HepG2 (cell line): Measurements from ENCODE around the gene ADPRS. TPM values are rescaled to one million over a fixed set of nuclear protein-coding genes. Genes with fewer than 3 reads are reported as not detected.

ENCODE experiments used
- ATAC-seq: fragments of 200-7000 bp; cut with Tn5 transposase; 3 replicates; pipeline ENCODE4 v1.9.1; 2020; ENCODE audit warnings: mild to moderate bottlenecking, moderate library complexity
- BruUV-seq: library from RNA; stranded (reverse); fragments of 400-500 nt; replicated peaks from 2 replicates; lab custom pipeline; 2021; lab: Mats Ljungman, UMichigan
- CTCF ChIA-PET: fragments of 300-600 bp; formaldehyde crosslinking; extraction: SDS; loops from one replicate; lab custom pipeline; 2021; ENCODE audit warnings: low total read pairs, inconsistent platforms, low intra/inter-chr PET ratio; lab: Yijun Ruan, JAX
- POLR2A ChIA-PET: fragments of 350-600 bp; sonication (Branson Sonifier 250); formaldehyde crosslinking; loops from one replicate; lab custom pipeline; 2020; ENCODE audit warnings: antibody characterized with exemption, inconsistent platforms; lab: Yijun Ruan, JAX
- DNase-seq: peaks from one replicate; pipeline ENCODE4 v3.0.0-alpha.2; 2015; ENCODE audit warnings: low spot score
- FAIRE-seq: peaks from 3 replicates; lab custom pipeline; 2011; peaks lifted over from hg19 to GRCh38; lab: Jason Lieb, UNC
- H2AFZ ChIP-seq: one replicate; pipeline ENCODE4 v1.6.1; 2011; ENCODE audit warnings: low read length, inconsistent platforms
- H3K27ac ChIP-seq: fragments of 300-600 bp; 3 replicates; pipeline ENCODE4 v1.8.0; 2011; ENCODE audit warnings: mixed run types, mild to moderate bottlenecking, mixed read lengths, low read length, inconsistent platforms; ENCODE audit not compliant: insufficient read depth; ENCODE audit errors: extremely low read length
- H3K27me3 ChIP-seq, 2 experiments: fragments of 200-600 bp in 1 of 2; 2 replicates in 1 of 2; 3 replicates in 1 of 2; pipeline versions ENCODE4 v1.6.0 to v1.8.0; 2011; ENCODE audit warnings: low read length in 2 of 2, mild to moderate bottlenecking in 2 of 2, moderate library complexity in 2 of 2, inconsistent platforms in 1 of 2; ENCODE audit not compliant: insufficient read depth in 2 of 2, control insufficient read depth in 1 of 2
- H3K36me3 ChIP-seq, 2 experiments: fragments of 200-600 bp in 1 of 2; replicated peaks in 1 of 2; 2 replicates in 1 of 2; 3 replicates in 1 of 2; pipeline versions ENCODE4 v1.5.1 to v1.8.0; 2011; ENCODE audit warnings: low read length in 2 of 2, inconsistent platforms in 1 of 2; ENCODE audit not compliant: insufficient read depth in 2 of 2, control insufficient read depth in 1 of 2
- H3K4me1 ChIP-seq: 2 replicates; pipeline ENCODE4 v1.5.1; 2012; ENCODE audit warnings: low read length, inconsistent platforms; ENCODE audit not compliant: insufficient read depth
- H3K4me2 ChIP-seq: 2 replicates; pipeline ENCODE4 v1.6.0; 2011; ENCODE audit warnings: low read depth, low read length, inconsistent platforms
- H3K4me3 ChIP-seq, 3 experiments: fragments of 200-600 bp in 1 of 3; sonication (generic), shearing (Covaris generic) in 1 of 3; replicated peaks in 1 of 3; 2 replicates each; pipeline ENCODE4 v1.5.1; 2011 to 2016; ENCODE audit warnings: low read length in 3 of 3, inconsistent platforms in 2 of 3, low read depth in 2 of 3, mild to moderate bottlenecking in 2 of 3, control low read depth in 1 of 3, mixed read lengths in 1 of 3; ENCODE audit not compliant: insufficient read depth in 1 of 3
- H3K79me2 ChIP-seq: one replicate; pipeline ENCODE4 v1.6.1; 2011; ENCODE audit warnings: low read length, inconsistent platforms; ENCODE audit not compliant: insufficient read depth
- H3K9ac ChIP-seq: 2 replicates; pipeline ENCODE4 v1.6.0; 2011; ENCODE audit warnings: mild to moderate bottlenecking, low read depth, low read length, inconsistent platforms; ENCODE audit not compliant: insufficient read depth
- H3K9me3 ChIP-seq: 2 replicates; pipeline ENCODE4 v1.5.1; 2012; ENCODE audit warnings: mild to moderate bottlenecking, low read length
- H4K20me1 ChIP-seq: 2 replicates; pipeline ENCODE4 v1.6.0; 2011; ENCODE audit warnings: inconsistent platforms, mild to moderate bottlenecking, low read length, moderate library complexity; ENCODE audit not compliant: insufficient read depth
- ATM ChIP-seq: fragments of 450-650 bp; IDR thresholded peaks from 2 replicates; pipeline ENCODE4 v1.7.1; 2017; ENCODE audit warnings: mild to moderate bottlenecking, borderline replicate concordance
- BCL6 ChIP-seq: IDR thresholded peaks from 2 replicates; pipeline ENCODE4 v1.6.1; 2016; ENCODE audit warnings: missing genetic modification reagents, missing compliant biosample characterization
- BRCA1 ChIP-seq: sonication (generic); formaldehyde crosslinking; IDR thresholded peaks from 2 replicates; pipeline ENCODE4 v1.4.0; 2020; ENCODE audit warnings: missing genetic modification reagents
- IRF2 ChIP-seq: IDR thresholded peaks from 2 replicates; pipeline ENCODE4 v1.6.1; 2018; ENCODE audit warnings: missing genetic modification reagents, missing compliant biosample characterization
- NFE2L1 ChIP-seq: sonication (generic); formaldehyde crosslinking; IDR thresholded peaks from 2 replicates; pipeline ENCODE4 v1.4.0; 2020; ENCODE audit warnings: missing genetic modification reagents, mild to moderate bottlenecking, borderline replicate concordance
- RARA ChIP-seq: IDR thresholded peaks from 2 replicates; pipeline ENCODE4 v1.6.1; 2016; ENCODE audit warnings: missing genetic modification reagents, missing compliant biosample characterization
- REL ChIP-seq: sonication (generic); formaldehyde crosslinking; conservative IDR thresholded peaks from 2 replicates; pipeline ENCODE4 v1.8.0; 2022; ENCODE audit warnings: mild to moderate bottlenecking, missing genetic modification reagents, moderate library complexity
- ZBTB14 ChIP-seq: sonication (generic); formaldehyde crosslinking; IDR thresholded peaks from 2 replicates; pipeline ENCODE4 v1.4.0; 2020; ENCODE audit warnings: missing genetic modification reagents
- ZNF337 ChIP-seq: sonication (generic); formaldehyde crosslinking; IDR thresholded peaks from 2 replicates; pipeline ENCODE4 v1.5.1; 2020; ENCODE audit warnings: missing genetic modification reagents, low read depth, mild to moderate bottlenecking, borderline replicate concordance
- ZNF678 ChIP-seq: sonication (generic); formaldehyde crosslinking; IDR thresholded peaks from 2 replicates; pipeline ENCODE4 v1.4.0; 2020; ENCODE audit warnings: mild to moderate bottlenecking, missing genetic modification reagents
- ZNF768 ChIP-seq: sonication (generic); formaldehyde crosslinking; IDR thresholded peaks from 2 replicates; pipeline ENCODE4 v1.4.0; 2020; ENCODE audit warnings: missing genetic modification reagents
- ZSCAN25 ChIP-seq: sonication (generic); formaldehyde crosslinking; IDR thresholded peaks from 2 replicates; pipeline ENCODE4 v1.8.0; 2022; ENCODE audit warnings: mild to moderate bottlenecking, missing genetic modification reagents
- ZSCAN30 ChIP-seq: sonication (generic); formaldehyde crosslinking; IDR thresholded peaks from 2 replicates; pipeline ENCODE4 v1.5.0; 2020; ENCODE audit warnings: mild to moderate bottlenecking, missing genetic modification reagents
- WGBS: methylation state at CpG from one replicate; pipeline ENCODE4 v1.1.6; 2017; ENCODE audit warnings: low lambda C conversion rate; 5-methylcytosine and 5-hydroxymethylcytosine counted together
- in situ Hi-C: cut with HindIII; loops from 2 replicates; pipeline ENCODE4 v1.10.0; 2017; ENCODE audit warnings: low pct_unique_long_range_greater_than_20kb; ENCODE audit not compliant: extremely low pct_ligation_motif_present
- intact Hi-C: fragments of 100-400 bp; cut with micrococcal nuclease; formaldehyde crosslinking; loops from one replicate; pipeline ENCODE4 v1.10.0; 2022; ENCODE audit not compliant: unreplicated experiment
- polyA plus RNA-seq, 8 experiments: library from polyadenylated mRNA; depleted of rRNA in 3 of 8; stranded (reverse) in 7 of 8; unstranded in 1 of 8; fragments of >200 nt; fragmentation: Illumina TruSeq in 4 of 8; extraction: Trizol in 4 of 8; gene quantifications; 2 replicates each; pipeline versions ENCODE4 v1.2.1 to v1.2.3, GENCODE V29; 2011 to 2016; ENCODE audit warnings: low read depth in 4 of 8, missing spikeins in 1 of 8, mixed read lengths in 1 of 8; ENCODE audit not compliant: insufficient read depth in 1 of 8
- total RNA-seq, 5 experiments: library from RNA; depleted of rRNA; stranded (reverse); fragments of >200 nt; fragmentation: Illumina TruSeq; extraction: Trizol; gene quantifications; 2 replicates each; pipeline ENCODE4 v1.2.3, GENCODE V29; 2016; ENCODE audit warnings: low read depth in 1 of 5
- TF ChIP-seq, protein P1 (sequence below): sonication (generic); formaldehyde crosslinking; IDR thresholded peaks from 2 replicates; pipeline ENCODE4 v1.4.0; 2020; ENCODE audit warnings: low read depth, mild to moderate bottlenecking, missing genetic modification reagents
- TF ChIP-seq, protein P2 (sequence below): sonication (generic); formaldehyde crosslinking; IDR thresholded peaks from 2 replicates; pipeline ENCODE4 v1.4.0; 2020; ENCODE audit warnings: mild to moderate bottlenecking, missing genetic modification reagents

Gene ADPRS
- total and polyA plus RNA-seq, 2 of the 13 experiments (the other 11 are each of a cell fraction or from before 2014, with no cell fraction given), result 30.6 to 36.4 TPM

- no peak for TF ChIP-seq REL (CRISPR knock-in tag)
- no peak for TF ChIP-seq BCL6 (CRISPR knock-in tag)
- no peak for TF ChIP-seq IRF2 (CRISPR knock-in tag)
- no peak for TF ChIP-seq ZSCAN30 (CRISPR knock-in tag)
- TF ChIP-seq ZNF768, result no peak
- TF ChIP-seq ATM, result no peak
- TF ChIP-seq ZNF678, result no peak
- TF ChIP-seq ZBTB14 (CRISPR knock-in tag), result no peak
Observed at GRCh38 chr1:36109041-36109679, 20.5 kb downstream of the ADPRS start (continued).

- Histone ChIP-seq H4K20me1 (no peaks in the 10 kb centered on the region), H3K4me2 (no peak overlapping the region), H3K27ac (no peak overlapping the region), H3K4me3 (no peak overlapping the region), H2AFZ (no peak overlapping the region), H3K36me3 (no peaks in the 10 kb centered on the region), H3K4me1 (peaks cover 37% of the 10 kb centered on the region), H3K27me3 (peaks cover 6 to 24% of the 10 kb centered on the region in 2 experiments; a peak in 4 of 5 replicates), H3K9ac (no peak overlapping the region), H3K79me2 (no peaks in the 10 kb centered on the region), H3K9me3 (no peaks in the 10 kb centered on the region)
- WGBS, result 2% methylated on average over 4 of the region's 4 CpGs
- no peak for ATAC-seq
- intact Hi-C loops, result no loop called here
- BruUV-seq, result no TSS peak
- DNase-seq, result no peak
- ChIA-PET POLR2A (no interaction called here), CTCF (no interaction called here)
- FAIRE-seq, result no peak
- in situ Hi-C loops, result no loop called here
- TF ChIP-seq ZSCAN25 (CRISPR knock-in tag) (no peak), ZNF337 (no peak), BRCA1 (CRISPR knock-in tag) (no peak), NFE2L1 (CRISPR knock-in tag) (no peak), RARA (CRISPR knock-in tag) (no peak)
- TF ChIP-seq, protein P1, sequence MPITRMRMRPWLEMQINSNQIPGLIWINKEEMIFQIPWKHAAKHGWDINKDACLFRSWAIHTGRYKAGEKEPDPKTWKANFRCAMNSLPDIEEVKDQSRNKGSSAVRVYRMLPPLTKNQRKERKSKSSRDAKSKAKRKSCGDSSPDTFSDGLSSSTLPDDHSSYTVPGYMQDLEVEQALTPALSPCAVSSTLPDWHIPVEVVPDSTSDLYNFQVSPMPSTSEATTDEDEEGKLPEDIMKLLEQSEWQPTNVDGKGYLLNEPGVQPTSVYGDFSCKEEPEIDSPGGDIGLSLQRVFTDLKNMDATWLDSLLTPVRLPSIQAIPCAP (CRISPR knock-in tag), result no peak
- TF ChIP-seq, protein P2, sequence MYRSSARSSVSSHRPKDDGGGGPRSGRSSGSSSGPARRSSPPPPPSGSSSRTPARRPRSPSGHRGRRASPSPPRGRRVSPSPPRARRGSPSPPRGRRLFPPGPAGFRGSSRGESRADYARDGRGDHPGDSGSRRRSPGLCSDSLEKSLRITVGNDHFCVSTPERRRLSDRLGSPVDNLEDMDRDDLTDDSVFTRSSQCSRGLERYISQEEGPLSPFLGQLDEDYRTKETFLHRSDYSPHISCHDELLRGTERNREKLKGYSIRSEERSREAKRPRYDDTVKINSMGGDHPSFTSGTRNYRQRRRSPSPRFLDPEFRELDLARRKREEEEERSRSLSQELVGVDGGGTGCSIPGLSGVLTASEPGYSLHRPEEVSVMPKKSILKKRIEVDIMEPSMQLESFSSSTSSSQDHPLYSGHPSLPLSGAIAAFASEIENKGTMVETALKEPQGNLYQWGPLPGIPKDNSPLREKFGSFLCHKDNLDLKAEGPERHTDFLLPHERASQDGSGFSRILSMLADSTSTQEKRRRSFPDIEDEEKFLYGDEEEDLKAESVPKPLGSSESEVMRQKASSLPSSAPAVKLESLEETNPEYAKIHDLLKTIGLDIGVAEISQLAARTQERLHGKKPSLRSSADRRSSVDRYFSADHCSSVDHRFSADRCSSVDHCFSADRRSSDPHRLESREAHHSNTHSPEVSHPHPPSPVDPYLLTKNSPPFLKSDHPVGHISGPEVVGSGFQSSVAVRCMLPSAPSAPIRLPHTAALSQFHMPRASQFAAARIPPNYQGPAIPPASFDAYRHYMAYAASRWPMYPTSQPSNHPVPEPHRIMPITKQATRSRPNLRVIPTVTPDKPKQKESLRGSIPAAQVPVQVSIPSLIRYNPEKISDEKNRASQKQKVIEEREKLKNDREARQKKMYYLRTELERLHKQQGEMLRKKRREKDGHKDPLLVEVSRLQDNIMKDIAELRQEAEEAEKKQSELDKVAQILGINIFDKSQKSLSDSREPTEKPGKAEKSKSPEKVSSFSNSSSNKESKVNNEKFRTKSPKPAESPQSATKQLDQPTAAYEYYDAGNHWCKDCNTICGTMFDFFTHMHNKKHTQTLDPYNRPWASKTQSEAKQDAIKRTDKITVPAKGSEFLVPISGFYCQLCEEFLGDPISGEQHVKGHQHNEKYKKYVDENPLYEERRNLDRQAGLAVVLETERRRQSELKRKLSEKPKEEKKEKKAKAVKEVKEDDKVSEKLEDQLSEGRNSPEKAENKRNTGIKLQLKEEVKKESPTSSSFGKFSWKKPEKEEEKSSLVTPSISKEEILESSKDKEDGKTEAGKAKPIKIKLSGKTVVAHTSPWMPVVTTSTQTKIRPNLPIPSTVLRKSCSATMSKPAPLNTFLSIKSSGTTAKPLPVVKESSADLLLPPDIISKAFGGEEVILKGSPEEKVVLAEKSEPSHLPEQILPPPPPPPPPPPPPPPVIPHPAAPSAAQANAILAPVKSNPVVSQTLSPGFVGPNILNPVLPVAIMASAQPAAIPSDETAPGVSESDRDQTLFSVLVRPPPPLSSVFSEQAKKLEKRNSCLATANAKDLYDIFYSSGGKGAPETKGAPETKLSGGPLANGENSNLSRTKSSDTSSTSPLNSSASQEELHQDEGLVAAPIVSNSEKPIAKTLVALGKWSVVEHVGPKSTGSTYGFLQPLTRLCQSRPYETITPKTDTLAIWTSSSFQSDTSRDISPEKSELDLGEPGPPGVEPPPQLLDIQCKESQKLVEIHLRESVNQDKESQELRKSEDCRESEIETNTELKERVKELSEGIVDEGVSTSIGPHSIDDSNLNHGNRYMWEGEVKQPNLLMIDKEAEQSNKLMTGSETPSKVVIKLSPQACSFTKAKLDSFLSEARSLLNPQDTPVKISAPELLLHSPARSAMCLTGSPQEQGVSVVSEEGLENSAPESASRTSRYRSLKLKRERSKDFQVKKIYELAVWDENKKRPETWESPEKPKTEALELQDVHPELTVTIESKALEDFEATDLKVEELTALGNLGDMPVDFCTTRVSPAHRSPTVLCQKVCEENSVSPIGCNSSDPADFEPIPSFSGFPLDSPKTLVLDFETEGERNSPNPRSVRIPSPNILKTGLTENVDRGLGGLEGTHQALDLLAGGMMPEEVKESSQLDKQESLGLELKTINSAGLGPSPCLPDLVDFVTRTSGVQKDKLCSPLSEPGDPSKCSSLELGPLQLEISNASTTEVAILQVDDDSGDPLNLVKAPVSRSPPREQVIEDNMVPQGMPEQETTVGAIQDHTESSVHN (CRISPR knock-in tag), result no peak
Observed at GRCh38 chr1:36111151-36111550, 22.5 kb downstream of the ADPRS start.
